GM21528 (cell line): ENCODE data around the gene FLAD1.
"Not testable (repeated sequence)": the region's sequence is repeated elsewhere in the genome, so short reads cannot be mapped to it uniquely, and the experiment has no call there.

ENCODE experiments used
- ATAC-seq: cut with Tn5 transposase; IDR thresholded peaks from one replicate; pipeline ENCODE4 v1.9.1; 2021; ENCODE audit warnings: mild to moderate bottlenecking, moderate library complexity; ENCODE audit not compliant: unreplicated experiment, low FRiP score

FLAD1 gene

DNA sequence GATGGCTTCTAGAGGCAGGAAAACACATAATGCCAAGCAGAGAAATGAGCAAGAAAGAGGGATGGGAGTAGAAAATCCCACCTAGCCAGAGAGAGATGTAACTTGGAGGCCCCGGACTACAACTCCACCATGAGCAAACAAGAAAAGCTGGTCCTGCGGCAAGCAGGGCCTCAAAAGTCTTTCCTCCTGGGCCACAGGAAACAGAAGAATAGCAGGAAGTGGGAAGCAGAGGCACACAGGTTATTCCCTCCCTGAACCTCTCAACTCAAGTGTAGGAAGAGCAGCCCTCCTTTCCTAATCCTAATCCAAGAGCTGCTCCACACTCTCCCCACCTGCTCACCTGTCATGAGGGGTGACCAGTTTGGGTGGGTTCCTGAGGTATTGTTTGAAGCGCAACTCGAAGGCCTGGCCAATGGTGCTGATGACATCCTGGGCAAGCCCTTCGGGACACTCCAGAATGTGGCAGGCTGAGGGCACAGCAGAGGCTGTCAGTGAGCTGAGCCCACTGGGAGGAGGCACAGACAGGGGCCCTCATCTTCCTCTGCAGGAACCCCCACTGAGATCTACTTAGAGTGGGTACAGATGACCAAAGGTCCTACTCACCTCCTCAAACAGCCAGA, 15.7 kb upstream of the FLAD1 start:
- no peak for ATAC-seq

DNA sequence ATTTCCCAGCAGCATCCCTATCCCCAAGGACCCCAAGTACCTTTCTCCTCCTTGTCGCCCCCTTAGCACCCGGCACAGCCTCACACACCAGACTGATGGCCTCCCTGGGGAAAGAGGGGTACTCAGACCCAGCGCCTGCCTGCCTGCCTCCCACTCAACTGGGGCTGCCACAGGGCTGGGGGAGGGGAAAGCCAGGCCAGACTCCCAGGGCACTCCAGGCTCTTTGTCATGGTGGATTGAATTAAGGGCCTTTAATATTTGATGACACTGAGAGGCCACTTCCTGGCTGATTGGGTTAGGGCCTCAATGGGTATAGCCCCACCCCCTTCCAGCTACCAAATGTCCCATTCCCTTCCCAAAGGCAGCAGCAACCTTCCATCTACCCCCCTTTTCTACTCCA, 14.4 kb upstream of the FLAD1 start:
- ATAC-seq: no peak

DNA sequence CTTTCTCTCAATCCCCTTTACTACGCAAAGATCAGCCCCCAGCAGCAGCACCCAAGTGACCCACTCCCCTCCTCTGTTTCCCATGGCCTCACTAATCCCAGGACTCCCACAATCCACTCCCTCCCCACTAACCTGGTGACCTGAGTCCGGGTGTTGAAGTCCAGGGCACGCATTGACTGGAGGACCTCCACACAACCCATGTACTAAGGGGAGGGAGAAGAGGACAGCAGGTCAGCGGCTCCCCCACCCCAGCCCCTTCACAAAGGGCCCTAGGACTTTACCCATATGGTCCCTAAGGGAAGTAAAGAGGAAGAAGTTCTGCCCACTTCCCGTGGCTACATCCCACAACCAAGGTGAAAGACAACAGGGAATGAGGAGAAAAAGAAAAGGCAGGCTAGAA, 13.9 kb upstream of the FLAD1 start:
- ATAC-seq: no peak

DNA sequence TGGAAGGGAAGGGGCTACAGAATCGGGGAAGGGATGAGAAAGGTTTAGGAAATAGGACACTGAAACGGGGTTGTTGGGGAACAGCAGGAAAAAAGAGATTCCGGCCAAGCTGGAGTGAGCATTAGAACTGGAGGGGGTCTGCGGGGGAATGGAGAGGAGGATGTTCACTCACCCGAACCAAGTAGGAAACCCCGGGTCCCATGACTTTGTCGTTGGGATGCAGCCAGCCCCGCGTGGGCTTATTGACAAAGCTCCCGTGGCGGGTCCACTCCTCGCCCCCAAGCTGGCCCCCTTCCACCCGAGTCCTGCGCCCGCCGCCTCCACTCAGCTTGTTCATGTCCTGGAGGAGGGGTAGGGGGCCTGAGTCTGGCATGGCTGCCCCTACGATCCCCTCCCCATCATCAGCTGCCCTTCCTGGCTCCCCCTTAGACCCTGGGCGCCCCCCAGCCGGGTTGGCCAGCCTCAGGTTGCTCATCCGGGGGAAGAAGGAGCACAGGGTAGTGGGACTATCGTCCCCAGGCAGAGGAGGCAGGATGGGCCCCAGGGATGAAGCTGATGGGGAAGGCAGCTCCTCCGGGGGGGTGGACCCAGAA, 13.2 kb upstream of the FLAD1 start:
- no peak for ATAC-seq

DNA sequence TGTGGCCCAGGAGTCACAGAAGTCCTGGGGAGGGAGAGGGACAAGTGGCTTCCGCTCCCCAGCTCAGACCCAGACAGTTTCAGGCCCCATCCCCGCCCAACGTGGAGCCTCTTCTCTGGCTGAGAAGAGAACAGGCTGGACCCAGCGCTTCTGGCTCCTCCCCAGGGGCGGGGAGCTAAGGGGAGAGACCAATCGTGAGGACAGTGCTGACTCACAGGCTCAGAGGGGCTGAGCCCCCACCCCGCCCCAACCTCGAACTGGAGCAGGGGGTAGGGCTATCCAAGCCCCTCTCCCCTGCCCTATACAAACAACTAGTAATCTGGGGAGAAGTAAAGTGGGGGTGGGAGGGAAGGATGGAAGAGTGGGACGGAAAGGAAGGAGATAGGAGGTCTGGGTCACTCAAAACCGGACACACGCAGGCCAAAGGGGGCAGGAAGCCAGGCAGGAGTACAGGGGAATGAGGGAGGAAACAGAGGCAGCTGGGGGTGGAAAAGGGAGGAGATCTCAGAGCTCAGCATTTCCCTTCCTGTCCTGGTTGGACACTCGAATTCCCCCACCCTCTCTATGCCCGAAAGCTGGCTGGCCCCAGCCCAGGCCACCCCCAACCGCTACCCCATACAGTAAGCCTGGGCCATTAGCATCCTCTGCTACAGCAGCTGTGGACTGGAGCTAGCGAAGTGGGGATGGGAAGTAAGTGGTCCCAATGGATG, 12.4 kb upstream of the FLAD1 start, which contains the start of gene SHC1:
Gene SHC1, minus strand, starts transcription at position 117 of the 710 bp plus-strand sequence. CDS start 221 bp downstream, outside the sequence.
- no peak for ATAC-seq

DNA sequence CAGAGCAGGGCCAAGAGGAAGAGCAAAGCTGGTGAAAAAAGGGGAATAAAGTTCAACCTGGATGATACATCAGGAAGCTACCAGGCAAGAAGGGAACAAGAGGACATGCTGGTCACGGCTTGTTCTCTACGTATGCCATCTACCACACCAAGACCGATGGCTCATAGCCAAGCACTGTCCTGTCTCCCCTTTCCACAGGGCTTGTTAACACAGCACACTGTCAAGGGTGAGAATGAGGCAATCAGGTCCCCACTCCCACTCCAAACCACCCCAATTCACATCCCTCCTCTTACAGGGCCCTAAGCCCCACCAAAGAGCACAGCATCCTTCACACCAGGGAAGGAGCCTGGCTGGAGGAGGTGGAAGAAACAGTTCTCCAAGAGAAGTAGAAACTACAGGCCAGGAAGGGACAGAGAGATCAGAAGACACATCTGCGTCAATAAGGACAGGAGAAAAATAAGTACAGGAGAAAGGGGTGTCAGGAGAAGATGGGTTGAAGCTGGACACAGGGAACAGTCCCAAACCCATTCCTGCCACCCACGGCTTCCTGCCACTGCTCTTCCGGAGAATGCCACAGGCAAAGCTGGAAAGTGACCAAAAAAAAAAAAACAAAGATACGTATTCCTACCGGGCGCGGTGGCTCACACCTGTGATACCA, 11.7 kb upstream of the FLAD1 start:
- ATAC-seq: no peak

DNA sequence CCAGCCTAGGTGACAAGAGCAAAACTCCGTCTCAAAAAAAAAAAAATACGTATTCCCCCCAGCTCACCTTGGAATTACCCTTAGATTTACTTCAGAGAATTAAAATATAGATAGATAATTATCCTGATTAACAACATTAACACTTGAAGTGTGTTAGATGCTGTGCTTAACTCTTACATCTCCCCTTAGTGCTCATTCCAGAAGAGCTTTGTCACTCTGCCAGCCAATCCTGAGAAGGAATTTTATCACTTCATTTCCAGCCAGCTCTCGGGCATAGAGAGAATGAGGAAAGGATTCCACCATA, 11.0 kb upstream of the FLAD1 start:
- ATAC-seq: no peak

DNA sequence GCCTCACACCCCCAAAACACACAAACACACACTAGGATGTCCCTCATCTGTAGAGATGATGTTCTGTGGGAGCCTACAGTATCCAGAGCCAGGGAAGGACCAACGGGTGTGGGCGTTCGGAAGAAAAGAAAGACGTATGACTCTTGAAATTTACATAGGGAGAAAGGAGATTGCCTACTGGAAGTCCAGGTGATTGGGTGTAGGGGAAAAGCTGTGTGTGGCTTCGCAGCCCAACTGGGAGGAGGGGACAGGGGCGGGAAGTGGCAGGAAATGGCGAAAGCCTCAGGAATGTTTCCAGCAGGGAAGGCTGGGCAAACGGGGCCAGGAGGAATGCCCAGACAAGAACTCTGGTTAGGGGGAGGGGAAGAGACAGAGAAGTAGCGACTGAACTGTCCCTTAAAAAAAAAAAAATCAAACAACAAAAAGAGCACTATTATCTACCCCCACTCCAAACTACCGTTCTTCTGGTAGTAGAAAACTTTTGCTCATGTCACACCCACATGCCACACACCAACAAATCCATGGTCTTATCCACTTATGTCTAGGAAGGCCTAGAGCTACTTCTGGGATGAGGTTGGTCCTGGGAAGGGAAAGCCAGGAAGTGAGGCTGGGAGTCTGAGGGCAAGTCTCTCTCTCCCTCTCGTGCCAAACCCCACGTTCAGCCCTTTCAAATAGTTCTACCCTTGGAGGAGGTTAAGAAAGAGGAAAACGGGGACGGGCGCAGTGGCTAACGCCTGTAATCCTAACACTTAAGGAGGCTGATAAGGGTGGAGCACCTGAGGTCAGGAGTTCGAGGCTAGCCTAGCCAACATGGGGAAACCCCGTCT, 10.4 kb upstream of the FLAD1 start:
- ATAC-seq: no peak

DNA sequence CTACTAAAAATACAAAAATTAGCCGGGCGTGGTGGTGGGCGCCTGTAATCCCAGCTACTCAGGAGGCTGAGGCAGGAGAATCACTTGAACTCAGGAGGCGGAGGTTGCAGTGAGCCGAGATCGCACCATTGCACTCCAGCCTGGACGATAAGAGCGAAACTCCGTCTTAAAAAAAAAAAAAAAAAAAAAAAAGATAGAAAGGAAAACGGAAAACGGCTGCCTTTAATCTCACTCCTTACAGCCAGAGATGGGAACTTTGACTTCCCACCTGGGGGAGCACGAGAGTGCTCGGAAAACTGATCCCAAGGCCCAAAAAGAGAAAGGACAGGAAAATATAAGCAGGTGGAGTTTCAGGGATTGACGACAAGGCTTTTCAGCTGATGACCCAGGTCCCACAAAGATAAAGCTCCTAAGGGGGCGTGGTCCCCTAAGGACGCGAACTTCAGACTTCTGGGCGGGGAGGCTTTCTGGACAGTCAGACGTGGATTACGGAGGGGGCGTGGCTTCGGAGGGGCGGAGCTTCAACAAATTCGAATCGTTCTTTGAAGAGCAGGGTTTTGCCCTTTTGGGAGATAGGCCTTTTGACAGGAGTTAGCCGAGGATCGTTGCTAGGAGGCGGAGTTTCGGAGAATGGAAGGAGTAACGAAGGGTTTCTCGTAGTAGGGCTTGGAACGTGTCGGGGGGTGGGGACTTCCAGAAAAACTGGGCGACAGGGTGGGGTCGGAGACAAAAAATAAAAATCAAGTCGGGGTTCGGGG, 9.6 kb upstream of the FLAD1 start:
- ATAC-seq: peak; percentile 5

DNA sequence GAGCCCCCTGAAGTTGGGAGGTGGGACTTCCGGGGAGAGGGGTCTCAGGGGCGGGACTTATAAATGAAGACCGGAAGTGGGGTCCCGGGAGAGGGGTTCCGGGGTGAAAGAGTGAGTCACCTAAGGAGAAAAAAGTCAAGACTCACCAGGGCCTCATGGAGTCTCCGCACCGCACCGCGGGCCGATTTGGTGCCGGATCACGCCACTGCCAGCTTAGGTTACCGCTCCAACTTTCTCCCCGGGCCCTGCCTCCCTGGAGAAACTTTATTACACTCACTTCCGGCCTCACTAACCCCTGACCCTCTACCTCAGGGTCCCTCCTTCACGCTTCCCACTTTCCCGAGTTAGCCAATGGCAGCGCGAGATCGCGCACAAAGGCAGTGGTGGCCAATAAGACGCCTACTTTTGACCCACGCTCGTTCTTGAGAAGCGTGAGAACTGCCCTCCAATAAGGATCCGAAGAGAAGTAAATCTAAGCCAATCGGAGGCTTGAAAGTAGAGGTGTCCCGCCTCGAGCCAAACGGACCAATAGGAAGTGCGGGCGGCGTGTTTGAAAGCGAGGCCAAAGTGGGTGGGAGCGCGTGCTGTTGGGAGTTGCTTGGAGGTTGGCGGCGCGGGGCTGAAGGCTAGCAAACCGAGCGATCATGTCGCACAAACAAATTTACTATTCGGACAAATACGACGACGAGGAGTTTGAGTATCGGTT, 8.9 kb upstream of the FLAD1 start, which contains the start of gene CKS1B:
Gene CKS1B, plus strand, starts transcription at position 580 of the 706 bp plus-strand sequence. Its CDS starts 65 bp downstream, at position 645.
- ATAC-seq: peak; percentile 78

DNA sequence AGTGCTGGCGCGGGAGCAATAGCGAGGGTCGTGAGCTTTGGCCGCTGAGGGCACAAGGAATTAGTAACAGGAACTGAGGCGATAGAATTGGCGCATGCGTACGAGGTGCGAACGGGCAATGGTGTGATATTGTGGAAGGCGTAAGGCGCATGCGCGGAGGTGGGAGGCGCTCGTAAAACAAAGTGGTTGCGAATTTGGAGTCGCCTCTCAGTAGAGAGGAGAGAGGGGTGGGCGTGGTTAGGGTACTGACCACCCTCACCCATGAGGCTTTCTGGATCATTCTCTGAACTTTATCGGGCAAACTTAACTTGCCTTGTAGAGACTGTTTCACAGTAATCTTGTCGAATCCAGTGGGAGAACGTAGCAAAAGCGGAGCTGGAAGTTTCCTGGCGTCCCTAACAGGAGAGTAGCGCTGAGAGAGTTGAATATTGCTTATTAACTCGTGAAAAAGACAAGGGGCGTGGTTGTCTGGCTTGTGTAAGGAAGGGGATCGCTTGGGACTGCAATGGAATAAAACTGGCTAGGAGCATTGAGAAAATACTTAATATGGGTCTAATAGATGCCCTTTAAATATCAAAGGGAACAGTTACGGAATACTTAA, 8.2 kb upstream of the FLAD1 start:
- peak; percentile 48 for ATAC-seq

DNA sequence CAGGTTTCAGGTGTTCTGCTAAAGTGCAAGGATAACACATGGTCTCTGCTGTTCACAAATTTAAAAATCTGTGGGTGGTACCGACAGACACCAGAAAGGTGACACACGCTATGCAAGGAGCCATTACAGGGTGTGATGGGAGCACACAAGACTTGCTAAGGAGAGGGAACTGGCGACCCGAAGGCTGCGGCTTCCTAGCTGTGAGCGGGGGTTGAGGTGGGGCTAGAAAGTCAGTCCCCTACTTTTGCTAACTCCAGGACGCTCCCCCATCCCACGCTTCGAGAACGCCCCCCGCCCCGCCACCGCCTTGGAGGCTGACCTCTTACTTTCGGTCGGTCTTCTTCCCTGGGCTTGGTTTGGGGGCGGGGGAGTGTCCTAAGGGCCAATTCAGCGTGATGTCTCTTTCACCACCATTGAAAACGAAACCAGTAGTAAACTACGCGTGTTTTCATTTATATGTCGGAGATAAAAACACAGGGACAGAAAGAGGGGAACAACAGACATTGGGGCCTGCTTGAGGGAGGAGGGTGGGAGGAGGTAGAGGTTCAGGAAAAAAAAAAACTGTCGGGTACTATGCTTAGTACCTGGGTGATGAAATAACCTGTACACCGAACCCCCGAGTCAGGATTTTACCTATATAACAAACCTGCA, 7.6 kb upstream of the FLAD1 start:
- ATAC-seq: no peak

DNA sequence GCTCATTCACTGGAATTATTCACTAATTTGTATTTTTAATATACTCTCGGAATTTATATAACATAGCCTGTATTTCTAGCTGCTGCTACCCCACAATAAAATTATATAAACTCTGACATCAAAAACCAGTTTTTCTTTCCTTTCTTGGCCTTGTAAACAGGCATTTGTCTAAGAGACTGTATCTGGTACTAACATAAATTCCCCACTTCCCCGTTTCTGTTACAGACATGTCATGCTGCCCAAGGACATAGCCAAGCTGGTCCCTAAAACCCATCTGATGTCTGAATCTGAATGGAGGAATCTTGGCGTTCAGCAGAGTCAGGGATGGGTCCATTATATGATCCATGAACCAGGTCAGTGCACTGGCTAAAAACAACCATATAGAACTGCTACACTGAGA, 5.4 kb upstream of the FLAD1 start:
- not testable (repeated sequence) for ATAC-seq

DNA sequence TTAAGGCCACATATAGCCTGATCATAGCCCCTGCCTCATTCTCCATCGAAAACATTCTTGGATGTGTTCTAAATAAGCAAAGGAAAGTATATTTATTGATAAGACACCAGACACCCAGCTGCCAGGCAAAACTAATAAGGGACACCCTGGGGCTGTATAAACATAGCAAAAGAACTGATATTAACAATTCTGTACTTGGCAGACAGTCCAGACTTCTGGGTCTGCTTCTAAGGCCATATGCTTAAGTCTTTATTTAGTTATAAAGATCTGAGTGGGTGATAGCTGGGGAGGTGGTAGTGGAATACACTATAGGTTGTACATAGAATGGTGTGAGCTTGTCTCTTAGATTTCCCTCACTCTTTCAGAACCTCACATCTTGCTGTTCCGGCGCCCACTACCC, 4.8 kb upstream of the FLAD1 start:
- no peak for ATAC-seq

DNA sequence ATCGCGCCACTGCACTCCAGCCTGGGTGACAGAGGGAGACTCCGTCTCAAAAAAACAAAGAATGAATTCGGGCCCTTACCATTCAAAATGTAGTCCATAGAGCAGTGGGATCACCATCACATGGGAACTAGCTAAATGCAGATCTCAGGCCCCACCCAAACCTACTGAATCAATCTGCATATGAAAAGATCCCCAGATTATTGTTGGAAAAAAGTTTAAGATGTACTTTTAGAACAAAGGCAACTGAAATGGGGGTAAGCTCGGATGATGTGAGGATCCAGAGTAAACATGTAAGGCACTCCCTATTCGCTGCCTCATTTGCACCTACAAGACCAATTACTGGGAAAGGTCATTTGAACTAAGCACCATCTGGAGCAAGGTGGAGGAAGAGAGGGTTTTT, 803 bp upstream of the FLAD1 start:
- ATAC-seq: no peak

DNA sequence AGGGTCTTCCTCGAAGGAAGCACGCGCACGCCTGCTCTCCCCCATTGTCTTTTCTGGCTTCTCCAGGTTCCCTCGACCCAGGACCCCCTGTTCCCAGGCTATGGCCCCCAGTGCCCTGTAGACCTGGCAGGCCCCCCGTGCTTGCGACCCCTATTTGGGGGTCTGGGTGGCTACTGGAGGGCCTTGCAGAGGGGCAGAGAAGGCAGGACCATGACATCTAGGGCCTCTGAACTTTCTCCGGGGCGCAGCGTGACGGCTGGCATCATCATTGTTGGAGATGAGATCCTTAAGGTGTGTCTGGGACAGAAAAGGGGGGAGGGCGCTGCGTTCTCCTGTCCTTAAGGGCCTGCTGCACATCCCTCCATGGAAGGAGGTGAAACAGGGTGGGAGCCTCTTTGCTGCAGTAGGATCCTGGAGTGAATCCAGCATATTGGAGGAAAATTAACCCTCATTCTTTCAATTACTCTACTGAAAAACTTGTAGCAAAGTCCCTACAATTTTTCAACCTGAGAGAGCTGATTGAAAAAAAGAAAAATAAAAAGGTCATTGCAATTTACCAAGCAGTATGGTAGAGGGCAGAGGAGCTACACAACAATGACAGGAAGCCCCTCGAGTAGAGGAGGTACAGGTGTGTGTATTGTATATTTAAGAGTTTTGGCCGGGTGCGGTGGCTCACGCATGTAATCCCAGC, 777 bp downstream of the FLAD1 start:
- no peak for ATAC-seq

DNA sequence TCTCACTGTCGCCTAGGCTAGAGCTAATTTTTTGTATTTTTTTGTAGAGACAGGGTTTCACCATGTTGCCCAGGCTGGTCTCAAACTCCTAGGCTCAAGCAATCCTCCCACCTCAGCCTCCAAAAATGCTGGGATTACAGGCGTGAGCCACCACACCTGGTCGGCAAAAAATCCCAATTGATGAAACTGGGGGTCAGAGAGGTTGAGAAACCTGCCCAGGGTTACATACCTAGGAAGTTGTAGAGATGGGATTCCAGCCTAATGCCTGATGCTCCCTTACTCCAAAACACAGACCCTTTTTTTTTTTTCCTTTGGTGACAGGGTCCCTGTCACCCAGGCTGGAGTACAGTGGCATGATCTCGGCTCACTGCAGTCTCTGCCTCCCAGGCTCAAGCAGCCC, 3.6 kb downstream of the FLAD1 start:
- not testable (repeated sequence) for ATAC-seq

DNA sequence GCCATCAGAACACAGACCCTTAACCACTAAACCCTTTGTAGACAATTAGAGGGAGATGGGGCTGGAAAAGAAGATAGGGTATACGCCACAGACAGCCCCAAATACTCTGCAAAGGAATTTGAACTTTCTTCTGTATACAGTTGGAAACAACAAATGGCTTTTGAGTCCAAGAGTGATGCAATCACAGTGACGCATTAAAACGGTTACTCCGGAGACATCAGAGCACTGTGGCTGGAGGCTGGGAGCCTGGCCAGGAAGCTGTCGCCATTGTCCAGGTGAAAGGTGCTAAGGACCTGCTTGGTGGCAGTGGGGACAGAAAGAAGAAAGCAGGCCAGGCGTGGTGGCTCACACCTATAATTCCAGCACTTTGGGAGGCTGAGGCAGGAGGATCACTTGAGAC, 4.2 kb downstream of the FLAD1 start:
- ATAC-seq: no peak
